Hepatocyte (in vitro differentiated cells): ENCODE results near the gene RNF17. TPM values are rescaled to one million over a fixed set of nuclear protein-coding genes. Genes with fewer than 3 reads are reported as not detected.

Source experiments
- DNase-seq: peaks from one replicate; pipeline ENCODE4 v3.0.0-alpha.2; 2016; ENCODE audit warnings: low spot score
- H2AFZ ChIP-seq: fragments of 200-600 bp; sonication (generic); 2 replicates; pipeline ENCODE4 v1.6.0; 2016; ENCODE audit warnings: antibody characterized with exemption, mild to moderate bottlenecking
- H3K27ac ChIP-seq: fragments of 200-600 bp; sonication (generic); 2 replicates; pipeline ENCODE4 v1.5.1; 2016; ENCODE audit warnings: mild to moderate bottlenecking
- H3K27me3 ChIP-seq: fragments of 200-600 bp; sonication (generic); 2 replicates; pipeline ENCODE4 v1.6.1; 2016
- H3K36me3 ChIP-seq: fragments of 200-600 bp; sonication (generic); replicated peaks from 2 replicates; pipeline ENCODE4 v1.5.1; 2016; ENCODE audit warnings: low read depth; ENCODE audit not compliant: insufficient read depth
- H3K4me1 ChIP-seq: fragments of 200-600 bp; sonication (generic); 2 replicates; pipeline ENCODE4 v1.5.1; 2016; ENCODE audit warnings: mild to moderate bottlenecking, moderate library complexity; ENCODE audit not compliant: insufficient read depth
- H3K4me2 ChIP-seq: fragments of 200-600 bp; sonication (generic); 2 replicates; pipeline ENCODE4 v1.6.0; 2016
- H3K4me3 ChIP-seq: fragments of 200-600 bp; sonication (generic); 2 replicates; pipeline ENCODE4 v1.5.1; 2016; ENCODE audit warnings: mild to moderate bottlenecking
- H3K79me2 ChIP-seq: fragments of 200-600 bp; sonication (generic); 2 replicates; pipeline ENCODE4 v1.6.0; 2017; ENCODE audit warnings: mild to moderate bottlenecking
- H3K9me2 ChIP-seq: fragments of 200-600 bp; sonication (generic); replicated peaks from 2 replicates; pipeline ENCODE4 v1.6.0; 2017; ENCODE audit warnings: mild to moderate bottlenecking; ENCODE audit not compliant: insufficient read depth
- H3K9me3 ChIP-seq: fragments of 200-600 bp; sonication (generic); 2 replicates; pipeline ENCODE4 v1.5.1; 2016; ENCODE audit warnings: low read depth, mild to moderate bottlenecking
- H4K20me1 ChIP-seq: fragments of 200-600 bp; sonication (generic); 2 replicates; pipeline ENCODE4 v1.6.0; 2016; ENCODE audit warnings: mild to moderate bottlenecking; ENCODE audit not compliant: insufficient read depth, poor library complexity, severe bottlenecking
- EZH2 ChIP-seq: fragments of 200-600 bp; sonication (generic); IDR thresholded peaks from 2 replicates; pipeline ENCODE4 v1.6.1; 2016; ENCODE audit warnings: antibody characterized with exemption, mild to moderate bottlenecking, borderline replicate concordance
- EZH2phosphoT487 ChIP-seq: fragments of 200-600 bp; sonication (generic); IDR thresholded peaks from one replicate; pipeline ENCODE4 v1.6.1; 2018; ENCODE audit warnings: antibody characterized with exemption, mild to moderate bottlenecking, low read depth, moderate library complexity; ENCODE audit not compliant: unreplicated experiment, severe bottlenecking
- WGBS: methylation state at CpG from one replicate; pipeline ENCODE4 v1.1.6; 2016; ENCODE audit warnings: low lambda C conversion rate; ENCODE audit errors: missing lambda C conversion rate; 5-methylcytosine and 5-hydroxymethylcytosine counted together
- polyA plus RNA-seq: library from polyadenylated mRNA; unstranded; fragments of >200 nt; fragmentation: Nextera tagmentation; extraction: Ambion mirVana; gene quantifications from 2 replicates; pipeline ENCODE4 v1.2.1, GENCODE V29; 2016
- total RNA-seq: library from RNA; depleted of rRNA; stranded (reverse); fragments of >200 nt; gene quantifications from 2 replicates; pipeline ENCODE4 v1.2.3, GENCODE V29; 2014
- TF ChIP-seq, protein P1 (sequence below): fragments of 200-600 bp; sonication (generic); IDR thresholded peaks from 2 replicates; pipeline ENCODE4 v1.5.1; 2016; ENCODE audit warnings: antibody characterized with exemption, mild to moderate bottlenecking; ENCODE audit not compliant: poor library complexity

Gene RNF17
- total and polyA plus RNA-seq, 2 experiments from 2014 or later = not detected

DNA sequence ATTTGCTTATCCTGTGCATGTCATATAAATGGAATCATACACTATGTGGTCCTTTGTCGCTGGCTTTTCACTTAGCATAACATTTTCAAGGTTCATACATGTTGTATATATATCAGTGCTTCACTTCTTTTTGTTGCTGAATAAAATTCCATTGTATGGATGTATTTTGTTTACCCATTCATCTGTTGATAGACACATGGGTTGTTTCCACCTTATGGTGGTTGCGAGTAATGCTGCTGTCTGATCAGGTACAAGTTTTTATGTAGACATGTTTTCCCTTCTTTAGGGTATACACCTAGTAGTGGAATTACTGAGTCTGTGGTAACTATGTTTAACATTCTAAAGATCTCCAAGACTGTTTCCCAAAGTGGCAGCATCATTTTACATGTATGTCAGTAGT, 102.5 kb downstream of the RNF17 start:
- Histone ChIP-seq H2AFZ (no peak overlapping the region), H3K9me2 (no peaks in the 10 kb centered on the region), H3K27me3 (no peaks in the 10 kb centered on the region), H3K4me2 (no peak overlapping the region), H3K36me3 (no peaks in the 10 kb centered on the region), H3K4me3 (no peak overlapping the region), H3K9me3 (no peaks in the 10 kb centered on the region), H3K79me2 (no peaks in the 10 kb centered on the region), H3K27ac (no peak overlapping the region), H3K4me1 (no peaks in the 10 kb centered on the region), H4K20me1 (no peaks in the 10 kb centered on the region)
- no peak for DNase-seq
- TF ChIP-seq EZH2 (no peak), EZH2phosphoT487 (no peak)
- TF ChIP-seq, protein P1, sequence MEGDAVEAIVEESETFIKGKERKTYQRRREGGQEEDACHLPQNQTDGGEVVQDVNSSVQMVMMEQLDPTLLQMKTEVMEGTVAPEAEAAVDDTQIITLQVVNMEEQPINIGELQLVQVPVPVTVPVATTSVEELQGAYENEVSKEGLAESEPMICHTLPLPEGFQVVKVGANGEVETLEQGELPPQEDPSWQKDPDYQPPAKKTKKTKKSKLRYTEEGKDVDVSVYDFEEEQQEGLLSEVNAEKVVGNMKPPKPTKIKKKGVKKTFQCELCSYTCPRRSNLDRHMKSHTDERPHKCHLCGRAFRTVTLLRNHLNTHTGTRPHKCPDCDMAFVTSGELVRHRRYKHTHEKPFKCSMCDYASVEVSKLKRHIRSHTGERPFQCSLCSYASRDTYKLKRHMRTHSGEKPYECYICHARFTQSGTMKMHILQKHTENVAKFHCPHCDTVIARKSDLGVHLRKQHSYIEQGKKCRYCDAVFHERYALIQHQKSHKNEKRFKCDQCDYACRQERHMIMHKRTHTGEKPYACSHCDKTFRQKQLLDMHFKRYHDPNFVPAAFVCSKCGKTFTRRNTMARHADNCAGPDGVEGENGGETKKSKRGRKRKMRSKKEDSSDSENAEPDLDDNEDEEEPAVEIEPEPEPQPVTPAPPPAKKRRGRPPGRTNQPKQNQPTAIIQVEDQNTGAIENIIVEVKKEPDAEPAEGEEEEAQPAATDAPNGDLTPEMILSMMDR = no peak
- 90% methylated on average over 2 of the region's 2 CpGs for WGBS

DNA sequence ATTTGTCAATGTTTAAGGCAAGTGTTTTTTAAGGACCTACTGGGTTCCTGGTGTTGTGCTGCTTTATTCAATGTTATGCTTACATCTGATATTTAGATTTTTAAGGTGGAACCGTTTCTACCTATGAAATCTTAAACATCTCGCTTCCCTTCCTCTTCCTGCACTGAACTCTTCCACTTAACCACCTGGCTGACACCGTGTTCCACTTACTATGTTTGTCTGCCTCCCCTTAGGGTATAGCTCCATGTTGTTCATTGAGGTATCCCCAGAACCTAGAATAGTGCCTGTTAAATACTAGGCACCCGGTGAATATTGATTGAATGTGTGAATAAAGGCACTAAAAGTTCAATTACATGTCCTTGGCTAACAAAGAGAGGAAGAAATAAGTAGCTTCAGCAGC, 104.9 kb downstream of the RNF17 start:
- Histone ChIP-seq H3K9me2 (no peaks in the 10 kb centered on the region), H3K36me3 (no peaks in the 10 kb centered on the region), H3K4me1 (no peaks in the 10 kb centered on the region), H4K20me1 (no peaks in the 10 kb centered on the region), H3K27ac (no peak overlapping the region), H3K27me3 (no peaks in the 10 kb centered on the region), H3K4me2 (no peak overlapping the region), H2AFZ (no peak overlapping the region), H3K9me3 (no peaks in the 10 kb centered on the region), H3K79me2 (no peaks in the 10 kb centered on the region), H3K4me3 (no peak overlapping the region)
- 63% methylated on average over 4 of the region's 4 CpGs for WGBS
- no peak for DNase-seq
- TF ChIP-seq EZH2phosphoT487 = no peak
- TF ChIP-seq EZH2 = no peak
- TF ChIP-seq, protein P1 = no peak

DNA sequence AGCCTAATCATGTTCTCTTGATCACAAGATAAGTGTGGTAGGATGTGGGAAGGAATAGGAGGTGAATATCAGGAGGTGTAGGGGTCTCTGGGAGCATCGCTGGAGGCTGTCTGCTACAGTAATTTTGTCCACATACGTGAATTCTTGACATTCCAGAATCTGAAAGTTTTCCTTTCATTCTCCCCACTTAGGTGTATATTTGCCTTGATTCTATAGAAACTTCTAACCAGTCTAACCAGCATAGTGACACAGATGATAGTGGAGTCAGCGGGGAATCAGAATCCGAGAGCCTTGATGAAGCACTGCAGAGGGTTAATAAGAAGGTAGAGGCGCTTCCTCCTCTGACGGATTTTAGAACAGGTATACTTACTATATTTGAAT, 106.4 kb downstream of the RNF17 start:
- TF ChIP-seq EZH2 = no peak
- no peak for TF ChIP-seq EZH2phosphoT487
- H3K36me3 ChIP-seq = no peaks in the 10 kb centered on the region
- H3K27me3 ChIP-seq = no peaks in the 10 kb centered on the region
- no peaks in the 10 kb centered on the region for H3K9me3 ChIP-seq
- no peak overlapping the region for H2AFZ ChIP-seq
- H3K9me2 ChIP-seq = no peaks in the 10 kb centered on the region
- H3K79me2 ChIP-seq = no peaks in the 10 kb centered on the region
- H3K4me2 ChIP-seq = no peak overlapping the region
- no peaks in the 10 kb centered on the region for H3K4me1 ChIP-seq
- no peak overlapping the region for H3K27ac ChIP-seq
- DNase-seq = no peak
- no peak overlapping the region for H3K4me3 ChIP-seq
- H4K20me1 ChIP-seq = no peaks in the 10 kb centered on the region
- 77% methylated on average over 6 of the region's 6 CpGs for WGBS

DNA sequence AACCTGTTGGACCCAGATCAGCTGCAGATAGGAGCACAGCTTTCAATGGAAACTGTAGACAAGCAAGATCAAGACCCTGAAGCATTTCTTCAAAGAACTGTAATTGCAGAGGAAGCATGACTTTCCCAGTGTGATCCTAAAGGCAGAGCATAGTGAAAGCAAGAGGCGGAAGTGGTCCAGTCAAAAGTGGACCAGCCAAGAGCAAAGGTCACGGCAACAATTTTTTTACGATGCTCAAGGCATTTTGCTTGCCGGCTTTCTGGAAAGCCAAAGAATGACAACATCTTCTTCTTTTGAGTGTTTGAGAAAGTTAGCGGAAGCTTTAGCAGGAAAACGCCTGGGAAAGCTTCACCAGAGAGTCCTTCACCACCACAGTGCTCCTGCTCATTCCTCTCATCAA, 111.6 kb downstream of the RNF17 start:
- H3K36me3 ChIP-seq = no peaks in the 10 kb centered on the region

More for the DNA sequence above, 111.6 kb downstream of the RNF17 start:
- TF ChIP-seq, protein P1 = no peak
- TF ChIP-seq EZH2phosphoT487 = no peak
- Histone ChIP-seq H3K27ac (no peak overlapping the region), H3K4me2 (no peak overlapping the region), H3K9me3 (no peaks in the 10 kb centered on the region), H3K27me3 (no peaks in the 10 kb centered on the region), H3K4me3 (no peak overlapping the region), H3K4me1 (no peaks in the 10 kb centered on the region), H4K20me1 (no peaks in the 10 kb centered on the region), H3K79me2 (no peaks in the 10 kb centered on the region), H2AFZ (no peak overlapping the region), H3K9me2 (no peaks in the 10 kb centered on the region)
- 59% methylated on average over 6 of the region's 6 CpGs for WGBS
- no peak for DNase-seq
